Measurements from ENCODE around the gene RNF223.
"Not testable (repeated sequence)": the region's sequence is repeated elsewhere in the genome, so short reads cannot be mapped to it uniquely, and the experiment has no call there.

The RNF223 gene

DNA sequence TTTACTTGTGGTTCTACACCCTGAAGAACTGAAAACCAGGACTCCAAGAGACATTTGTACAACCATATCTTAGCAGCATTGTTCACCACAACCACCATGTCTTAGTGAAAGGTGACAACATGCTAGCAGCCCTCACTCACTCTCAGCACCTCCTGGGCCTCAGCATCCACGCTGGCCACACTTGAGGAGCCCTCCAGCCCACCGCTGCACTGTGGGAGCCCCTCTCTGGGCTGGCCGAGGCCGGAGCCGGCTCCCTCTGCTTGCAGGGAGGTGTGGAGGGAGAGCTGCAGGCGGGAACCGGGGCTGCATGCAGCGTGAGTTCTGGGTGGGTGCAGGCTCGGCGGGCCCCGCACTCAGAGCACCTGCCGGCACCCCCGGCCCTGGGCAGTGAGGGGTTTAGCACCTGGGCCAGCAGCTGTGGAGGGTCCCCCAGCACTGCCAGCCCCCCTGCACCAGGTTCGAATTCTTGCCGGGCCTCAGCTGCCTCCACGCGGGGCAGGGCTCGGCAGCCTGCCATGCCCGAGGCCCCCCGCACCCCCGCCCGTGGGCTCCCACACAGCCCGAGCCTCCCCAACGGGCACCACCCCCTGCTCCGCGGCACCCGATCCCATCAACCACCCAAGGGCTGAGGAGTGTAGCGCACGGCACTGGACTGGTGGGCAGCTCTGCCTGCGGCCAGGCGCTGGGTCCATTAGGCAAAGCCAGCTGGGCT lies 32.6 kb upstream of the RNF223 start:
- no peak for DNase-seq

DNA sequence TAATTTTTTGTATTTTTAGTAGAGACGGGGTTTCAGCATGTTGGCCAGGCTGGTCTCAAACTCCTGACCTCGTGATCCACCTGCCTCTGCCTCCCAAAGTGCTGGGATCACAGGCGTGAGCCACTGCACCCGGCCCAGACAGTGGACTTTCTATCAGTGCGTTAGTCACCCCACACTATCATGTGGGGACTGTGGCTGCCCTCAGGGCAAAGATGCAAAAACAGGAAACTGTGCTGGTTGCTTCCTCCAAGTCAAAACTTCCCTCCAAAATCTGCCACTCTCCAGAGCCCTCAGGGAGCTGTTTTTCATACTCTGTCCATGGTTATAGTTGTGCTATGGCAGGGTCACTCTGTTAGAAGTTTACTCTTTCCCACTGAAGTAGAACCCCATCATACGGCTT lies 30.0 kb upstream of the RNF223 start:
- DNase-seq, result not testable (repeated sequence)

DNA sequence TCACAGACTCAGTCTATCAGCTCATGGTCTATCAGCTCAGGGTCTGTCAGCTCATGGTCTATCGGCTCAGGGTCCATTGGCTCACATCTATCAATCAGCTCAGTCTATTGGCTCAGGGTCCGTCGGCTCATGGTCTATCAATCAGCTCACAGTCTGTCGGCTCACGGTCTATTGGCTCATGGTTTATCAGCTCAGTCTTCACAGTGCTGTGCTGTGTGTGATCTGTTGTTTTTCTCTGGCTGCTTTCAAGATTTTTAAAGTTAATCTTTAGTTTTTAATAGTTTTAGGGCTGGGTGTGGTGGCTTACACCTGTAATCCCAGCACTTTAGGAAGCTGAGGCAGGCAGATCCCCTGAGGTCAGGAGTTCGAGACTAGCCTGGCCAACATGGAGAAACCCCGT lies 27.4 kb upstream of the RNF223 start:
- DNase-seq, result no peak

DNA sequence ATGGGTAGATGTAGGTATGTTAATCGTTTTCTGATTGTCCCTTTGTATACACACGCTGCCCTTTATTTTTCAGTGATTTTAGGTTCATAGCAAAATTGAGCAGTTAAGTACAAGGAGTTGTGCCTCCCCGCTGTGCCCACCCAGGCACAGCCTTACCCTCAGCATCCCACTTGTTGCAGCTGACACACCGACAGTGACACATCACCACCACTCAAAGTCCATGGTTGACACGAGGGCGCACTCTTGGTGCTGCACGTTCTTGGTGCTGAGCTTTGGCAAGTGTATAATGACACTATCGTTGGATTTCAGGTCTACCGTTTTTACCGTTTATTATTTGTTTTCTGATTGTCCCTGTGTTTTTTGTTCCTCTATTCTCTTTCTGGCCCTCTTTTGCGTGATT lies 26.2 kb upstream of the RNF223 start:
- DNase-seq, result no peak

DNA sequence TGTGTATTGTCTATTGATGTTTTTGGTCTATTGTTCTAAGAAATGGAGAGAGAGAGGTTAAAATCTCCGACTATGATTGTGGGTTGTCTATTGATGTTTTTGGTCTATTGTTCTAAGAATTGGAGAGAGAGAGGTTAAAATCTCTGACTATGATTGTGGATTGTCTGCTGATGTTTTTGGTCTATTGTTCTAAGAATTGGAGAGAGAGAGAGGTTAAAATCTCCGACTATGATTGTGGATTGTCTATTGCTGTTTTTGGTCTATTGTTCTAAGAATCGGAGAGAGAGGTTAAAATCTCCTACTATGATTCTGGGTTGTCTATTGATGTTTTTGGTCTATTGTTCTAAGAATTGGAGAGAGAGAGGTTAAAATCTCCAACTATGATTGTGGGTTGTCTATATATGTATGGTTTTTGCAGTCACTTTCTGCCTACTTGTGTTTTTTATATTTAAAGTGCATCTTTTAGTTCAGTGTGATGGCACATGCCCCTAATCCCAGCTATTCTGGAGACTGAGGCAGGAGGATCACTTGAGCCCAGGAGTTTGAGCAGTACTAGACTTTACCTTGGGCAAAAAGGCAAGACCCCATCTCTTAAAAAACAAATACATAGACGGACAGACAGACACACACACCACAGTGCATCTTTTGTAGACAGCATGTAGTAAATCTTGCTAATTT lies 25.5 kb upstream of the RNF223 start:
- DNase-seq, result peak; percentile 21

DNA sequence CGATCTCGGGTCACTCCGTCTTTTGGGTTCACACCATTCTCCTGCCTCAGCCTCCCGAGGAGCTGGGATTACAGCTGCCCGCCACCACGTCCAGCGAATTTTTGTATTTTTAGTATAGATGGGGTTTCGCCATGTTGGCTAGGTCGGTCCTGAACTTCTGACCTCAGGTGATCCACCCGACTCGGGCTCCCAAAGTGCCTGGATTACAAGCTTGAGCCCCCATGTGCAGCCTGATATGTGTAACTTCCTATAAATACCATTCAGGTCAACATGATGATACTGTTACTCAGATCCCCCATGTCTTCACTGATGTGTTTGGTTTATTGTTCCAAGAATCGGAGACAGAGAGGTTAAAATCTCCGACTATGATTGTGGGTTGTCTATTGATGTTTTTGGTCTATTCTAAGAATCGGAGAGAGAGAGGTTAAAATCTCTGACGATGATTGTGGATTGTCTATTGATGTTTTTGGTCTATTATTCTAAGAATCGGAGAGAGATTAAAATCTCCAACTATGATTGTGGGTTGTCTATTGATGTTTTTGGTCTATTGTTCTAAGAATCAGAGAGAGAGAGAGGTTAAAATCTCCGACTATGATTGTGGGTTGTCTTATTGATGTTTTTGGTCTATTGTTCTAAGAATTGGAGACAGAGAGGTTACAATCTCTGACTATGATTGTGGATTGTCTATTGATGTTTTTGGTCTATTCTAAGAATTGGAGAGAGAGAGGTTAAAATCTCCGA lies 24.7 kb upstream of the RNF223 start:
- no peak for DNase-seq

DNA sequence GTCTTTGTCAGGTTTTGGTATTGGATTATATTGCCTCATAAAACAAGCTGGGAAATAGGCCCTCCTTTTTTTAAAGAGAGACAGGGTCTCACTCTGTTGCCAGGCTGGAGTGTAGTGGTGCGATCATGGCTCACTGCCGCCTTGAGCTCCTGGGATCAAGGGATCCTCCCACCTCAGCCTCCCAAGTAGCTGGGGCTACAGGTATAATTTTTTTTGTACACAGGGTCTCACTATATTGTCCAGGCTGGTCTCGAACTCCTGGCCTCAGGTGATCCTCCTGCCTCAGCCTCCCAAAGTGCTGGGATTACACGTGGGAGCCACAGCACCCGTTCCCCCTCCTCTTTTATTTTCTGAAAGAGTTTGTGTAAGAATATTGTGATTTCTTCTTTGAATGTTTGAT lies 22.0 kb upstream of the RNF223 start:
- not testable (repeated sequence) for DNase-seq

DNA sequence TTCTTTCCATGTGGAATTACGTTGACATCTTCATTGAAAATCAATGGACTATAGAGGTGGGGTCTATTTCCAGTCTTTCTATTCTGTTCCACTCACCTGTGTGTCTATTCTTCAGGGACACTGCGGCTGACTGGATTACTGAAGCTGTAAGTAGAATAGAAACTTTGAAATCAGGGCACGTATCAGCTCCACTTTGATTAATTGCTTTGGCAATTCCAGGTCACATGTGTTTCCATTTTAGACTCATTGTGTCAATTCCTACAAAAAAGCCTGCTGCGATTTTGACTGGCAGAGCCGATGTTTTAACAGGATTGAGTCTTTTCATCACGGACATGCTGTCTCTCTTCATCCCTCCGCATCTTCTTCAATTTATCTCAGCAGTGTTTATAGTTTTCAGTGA lies 20.9 kb upstream of the RNF223 start:
- no peak for DNase-seq

DNA sequence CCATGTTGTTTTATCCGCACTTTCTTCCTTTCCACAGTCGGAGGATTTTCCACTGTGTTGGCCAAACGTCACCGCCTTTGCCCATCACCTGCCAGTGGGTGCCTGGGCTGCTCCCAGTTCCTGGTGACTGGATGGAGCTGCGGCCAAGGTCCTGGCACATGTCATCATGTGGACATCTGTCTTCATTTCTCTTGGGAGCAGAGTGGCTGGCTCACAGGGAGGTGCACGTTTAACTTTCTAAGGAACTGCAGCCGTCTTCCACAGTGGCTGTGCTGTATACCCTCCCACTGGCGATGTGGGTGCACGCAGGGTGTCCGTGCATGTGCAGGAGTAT lies 19.5 kb upstream of the RNF223 start:
- DNase-seq, result no peak

DNA sequence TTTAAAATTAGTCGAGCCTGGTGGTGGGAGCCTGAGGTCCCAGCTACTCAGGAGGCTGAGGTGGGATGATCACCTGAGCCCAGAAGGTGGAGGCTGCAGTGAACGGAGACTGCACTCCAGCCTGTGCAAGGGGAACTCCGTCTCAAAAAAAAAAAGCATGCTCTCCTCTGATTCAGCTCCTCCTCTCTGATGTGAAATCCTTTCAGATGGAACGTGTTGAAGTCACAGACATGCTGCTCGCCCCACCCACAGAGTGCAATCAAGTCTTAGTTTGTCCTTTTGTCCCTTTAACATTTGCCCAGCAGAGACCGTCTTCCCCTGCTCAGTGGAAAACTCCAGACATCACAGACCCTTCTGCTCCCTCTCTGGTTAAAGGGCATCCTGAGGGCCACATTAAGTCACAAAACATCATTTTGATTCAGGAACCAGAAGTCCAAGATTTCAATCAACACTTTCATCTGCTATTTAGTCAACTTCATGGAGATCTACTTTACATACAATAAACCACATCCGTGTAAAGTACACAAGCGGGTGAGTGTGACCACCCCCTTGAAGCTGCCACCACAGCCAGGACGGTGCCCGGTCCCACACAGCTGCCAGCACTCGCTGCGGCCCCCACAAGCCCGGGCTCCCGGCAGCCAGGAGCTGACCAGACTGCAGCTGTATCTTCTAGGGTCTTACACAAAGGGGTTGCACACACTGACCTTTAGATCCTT lies 18.9 kb upstream of the RNF223 start:
- no peak for DNase-seq

DNA sequence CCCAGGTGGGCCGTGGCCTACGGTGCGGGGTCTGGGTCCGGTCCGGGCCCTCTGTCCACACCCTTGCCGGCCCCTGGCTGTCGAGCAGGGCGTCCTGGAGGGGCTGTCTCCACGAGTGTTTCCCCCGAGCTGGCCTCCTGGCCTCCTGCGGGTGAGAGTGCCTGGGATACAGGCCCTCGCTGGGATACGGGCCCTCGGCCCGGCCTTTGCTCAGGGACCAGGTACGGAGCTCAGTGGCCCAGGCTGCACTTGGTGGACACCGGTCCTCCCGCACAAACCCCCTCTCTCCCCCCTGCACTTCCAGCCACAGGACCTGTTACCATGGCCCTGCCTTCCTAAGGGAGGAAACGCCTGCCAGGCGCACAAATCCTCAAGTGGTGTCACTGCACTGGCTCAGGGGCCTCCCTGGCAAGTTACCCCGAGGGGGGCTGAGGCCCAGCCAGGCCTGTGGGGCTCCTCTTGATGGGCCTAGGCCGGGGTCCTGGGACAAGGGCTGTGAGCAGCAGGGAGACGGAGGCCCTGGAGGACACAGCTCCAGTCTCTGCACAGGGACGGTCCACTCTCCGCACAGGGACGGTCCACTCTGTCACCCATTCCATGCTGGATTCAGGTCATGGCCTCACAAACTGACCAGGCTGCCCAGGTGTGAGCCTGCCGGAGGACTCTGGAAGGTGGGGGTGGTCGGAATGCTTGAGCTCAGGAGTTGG lies 18.2 kb upstream of the RNF223 start:
- DNase-seq, result no peak

DNA sequence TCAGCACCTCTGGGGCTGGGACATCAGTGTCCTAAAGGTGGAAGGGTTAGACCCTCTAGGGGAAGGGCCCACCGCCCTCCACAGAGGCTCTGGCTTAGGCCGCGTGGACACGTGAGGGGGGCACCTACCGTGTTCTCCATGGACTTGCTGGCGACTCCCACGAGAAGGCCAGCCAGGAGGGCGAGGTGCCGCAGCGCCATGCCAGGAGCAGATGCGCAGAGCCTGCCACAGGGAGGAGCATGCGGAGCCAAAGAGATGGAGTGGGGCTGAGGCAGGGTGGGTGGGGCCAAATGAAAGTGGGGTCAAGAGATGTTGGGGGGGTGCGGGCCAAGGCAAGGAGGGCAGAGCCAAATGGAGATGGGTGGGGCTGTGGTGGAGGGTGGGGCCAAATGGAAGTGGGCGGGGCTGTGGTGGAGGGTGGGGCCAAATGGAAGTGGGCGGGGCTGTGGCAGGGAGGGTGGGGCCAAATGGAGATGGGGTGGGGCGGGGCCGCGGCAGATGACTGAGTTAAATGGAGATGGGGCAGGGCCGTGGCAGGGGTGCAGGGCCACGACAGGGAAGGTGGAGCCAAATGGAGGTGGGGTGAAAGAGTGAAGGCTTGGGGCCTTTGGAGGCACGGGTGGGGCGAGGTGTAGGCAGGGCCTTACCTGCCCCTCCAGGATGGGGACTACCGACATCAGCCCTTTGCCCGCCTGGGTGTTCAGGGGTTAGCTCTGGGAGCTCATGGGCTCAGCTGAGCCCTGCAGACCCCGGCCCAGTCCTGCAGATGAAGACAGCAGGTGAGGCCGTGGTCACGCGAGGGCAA lies 17.4 kb upstream of the RNF223 start:
- DNase-seq, result no peak

DNA sequence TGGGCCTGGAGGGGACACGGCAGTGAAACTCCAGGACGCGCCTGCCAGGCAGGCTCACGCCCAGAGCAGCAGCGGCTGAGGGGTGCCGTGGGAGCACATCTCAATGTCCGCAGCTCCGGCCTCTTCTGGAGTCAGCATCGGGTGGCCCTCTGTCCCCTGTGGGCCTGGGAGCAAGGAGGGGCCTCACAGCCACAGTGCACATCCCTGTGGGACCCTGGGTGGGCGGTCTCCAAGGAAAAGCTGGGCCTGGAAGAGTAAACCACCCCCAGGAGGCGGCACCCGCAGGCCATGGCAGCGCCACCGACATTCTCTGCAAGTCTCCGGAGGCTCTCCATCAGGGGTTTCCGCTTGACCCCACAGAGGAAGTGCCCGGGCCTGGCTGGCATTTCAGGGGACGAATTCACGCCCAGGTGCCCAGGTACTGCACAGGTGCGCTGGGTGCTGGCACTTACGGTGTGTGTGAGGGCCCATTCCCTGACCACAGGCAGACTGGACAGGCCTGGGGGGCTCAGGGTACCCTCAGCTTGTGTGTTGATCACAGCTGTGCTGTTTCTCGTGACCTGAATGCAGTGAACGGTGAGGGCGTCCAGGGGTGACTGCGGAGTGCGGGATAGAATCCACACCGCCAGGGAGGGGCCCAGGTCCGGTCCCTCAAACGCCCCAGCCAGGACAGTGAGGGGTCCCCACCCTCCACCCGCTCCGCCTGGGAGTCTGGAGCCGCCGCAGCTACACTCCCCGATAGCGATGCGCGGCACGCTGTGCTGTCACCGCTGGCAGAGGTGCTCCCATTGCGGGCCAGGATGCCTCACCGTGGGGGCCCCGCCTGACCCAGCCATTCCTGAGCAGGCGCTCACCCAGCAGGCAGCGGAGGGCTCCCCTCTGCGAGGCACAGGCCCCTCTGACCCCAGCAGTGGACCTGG lies 16.6 kb upstream of the RNF223 start:
- no peak for DNase-seq

DNA sequence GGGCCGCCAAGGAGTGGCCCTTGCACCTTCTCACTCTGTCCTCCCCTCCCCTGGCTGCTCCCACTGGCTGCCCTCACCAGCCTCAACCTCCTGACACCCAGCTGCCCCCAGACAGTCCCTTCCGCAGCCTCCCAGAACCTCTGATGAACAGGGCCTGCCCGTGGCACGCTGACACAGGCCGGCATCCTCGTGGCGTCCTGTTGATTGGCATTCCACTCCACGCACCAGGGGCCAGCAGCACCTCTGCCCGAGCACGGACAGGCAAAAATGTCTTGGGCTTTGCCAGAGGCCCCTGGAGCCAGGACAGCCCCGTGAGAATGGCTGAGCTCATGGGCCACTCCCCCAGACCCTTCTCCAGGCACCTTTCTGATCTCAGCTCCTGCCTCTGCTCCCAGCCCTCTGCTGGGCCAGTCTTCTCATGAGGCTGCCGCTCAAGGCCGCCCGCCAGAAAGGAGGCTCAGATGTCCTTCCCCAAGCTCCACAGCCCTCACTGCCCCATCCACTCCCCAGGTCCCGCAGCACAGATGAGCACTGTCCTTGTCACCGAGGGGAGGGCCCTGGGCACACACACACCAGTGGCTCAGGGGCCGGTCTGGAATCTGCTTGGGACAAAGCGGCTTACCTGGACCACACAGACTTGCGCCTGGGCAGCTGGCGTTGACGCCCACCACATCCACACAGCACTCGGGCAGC lies 15.8 kb upstream of the RNF223 start:
- DNase-seq, result no peak

DNA sequence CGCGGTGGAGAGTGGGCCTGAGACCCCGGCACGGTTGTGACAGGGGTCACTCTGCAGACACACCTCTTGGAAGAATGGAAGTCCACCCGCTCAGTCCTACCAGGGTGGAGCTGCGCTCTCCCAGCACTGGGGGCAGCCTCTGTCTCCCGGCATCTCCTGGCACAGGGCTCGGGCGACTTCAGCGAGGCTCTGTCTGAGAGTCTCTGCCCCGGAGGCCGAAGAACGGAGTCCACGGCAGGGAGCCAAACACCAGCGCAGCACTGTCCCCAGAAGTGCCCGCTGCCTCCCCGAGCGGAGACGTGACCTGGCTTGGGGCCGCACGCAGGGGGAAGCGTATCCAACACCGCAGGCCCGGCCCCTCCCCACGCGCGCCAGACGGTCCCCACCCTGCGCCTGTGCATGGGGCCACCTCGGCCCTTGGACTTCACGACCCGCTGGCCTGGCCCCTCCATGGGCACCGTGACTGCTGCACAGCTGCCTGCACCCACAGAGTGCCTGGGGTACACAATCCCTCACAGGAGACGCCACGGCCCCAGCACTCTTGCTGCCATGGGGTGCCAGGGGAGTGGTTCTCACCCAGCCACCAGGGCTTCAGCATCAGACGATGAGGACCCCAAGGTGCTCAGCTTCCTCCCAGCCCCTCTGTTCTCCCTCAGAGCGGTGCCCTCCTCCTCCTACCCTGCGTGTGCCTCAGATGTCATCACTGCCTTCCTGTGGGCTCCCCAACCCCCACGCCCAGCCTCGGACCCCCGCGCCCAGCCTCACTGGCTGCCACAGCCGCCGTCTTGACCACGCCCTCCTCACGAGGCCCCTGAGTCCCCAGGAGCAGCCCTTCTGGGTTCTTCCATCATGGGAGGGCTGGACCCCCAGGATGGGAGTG lies 14.9 kb upstream of the RNF223 start:
- DNase-seq, result no peak

DNA sequence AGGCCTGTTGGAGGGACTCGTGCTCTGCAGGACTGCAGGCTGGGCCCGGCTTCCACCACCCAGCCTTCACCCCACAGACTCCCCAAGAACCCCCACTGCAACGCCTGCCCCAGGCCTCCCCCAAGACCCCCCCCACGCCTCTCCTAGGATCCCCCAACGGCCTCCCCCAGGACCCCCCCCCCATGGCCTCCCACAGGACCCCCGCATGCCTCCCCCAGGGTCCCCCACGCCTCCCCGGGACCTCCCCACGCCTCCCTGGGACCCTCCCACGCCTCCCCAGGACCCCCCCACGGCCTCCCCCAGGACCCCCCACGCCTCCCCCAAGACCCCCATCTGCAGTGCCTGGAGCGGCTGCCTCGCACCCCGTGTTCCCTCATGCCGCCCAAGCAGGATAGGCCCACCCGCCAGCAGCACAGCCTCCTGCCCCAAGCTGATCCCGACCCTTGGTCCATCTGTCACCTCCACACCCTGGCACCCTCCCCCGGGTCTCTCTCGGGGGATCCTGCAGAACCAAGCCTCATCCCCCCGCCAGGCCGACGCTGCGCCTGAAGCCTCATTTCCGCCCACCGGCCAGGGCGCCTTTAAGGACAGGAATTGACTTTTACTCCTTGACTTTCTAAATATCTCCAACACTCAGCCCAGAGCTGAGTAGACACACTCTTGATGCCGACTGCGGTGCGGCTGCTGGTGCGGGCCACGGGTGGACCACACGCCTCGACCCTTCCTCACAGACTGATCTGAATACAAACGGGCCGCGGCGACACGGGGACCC lies 14.1 kb upstream of the RNF223 start:
- DNase-seq, result no peak

DNA sequence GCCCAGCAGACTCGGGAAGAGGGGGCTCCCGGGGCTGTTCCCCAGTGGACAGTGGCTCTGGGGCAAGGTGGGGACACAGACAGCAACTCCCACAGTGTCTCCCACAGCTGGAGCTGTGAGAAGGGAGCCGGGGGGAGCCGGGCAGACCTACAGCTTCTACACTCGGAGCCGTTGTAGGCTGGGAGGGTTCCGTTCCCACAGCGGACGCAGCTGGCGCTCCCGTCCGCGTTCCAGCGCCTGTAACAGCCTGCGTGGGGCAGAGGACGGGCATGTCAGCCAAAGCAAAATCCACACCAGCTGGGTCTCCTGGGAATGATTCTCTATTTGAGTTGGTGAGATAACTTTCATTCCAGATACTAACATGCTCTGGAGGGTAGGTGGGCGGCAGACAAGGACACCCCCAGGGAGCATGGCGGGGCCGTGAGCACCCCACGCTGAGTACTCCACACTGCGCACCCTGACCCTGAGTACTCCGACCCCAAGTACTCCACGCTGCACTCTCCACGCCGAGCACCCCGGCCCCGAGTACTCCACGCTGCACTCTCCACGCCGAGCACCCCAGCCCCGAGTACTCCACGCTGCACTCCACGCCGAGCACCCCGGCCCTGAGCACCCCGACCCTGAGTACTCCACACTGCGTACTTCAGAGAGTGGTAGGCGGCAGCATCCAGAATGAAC lies 13.4 kb upstream of the RNF223 start:
- DNase-seq, result no peak

DNA sequence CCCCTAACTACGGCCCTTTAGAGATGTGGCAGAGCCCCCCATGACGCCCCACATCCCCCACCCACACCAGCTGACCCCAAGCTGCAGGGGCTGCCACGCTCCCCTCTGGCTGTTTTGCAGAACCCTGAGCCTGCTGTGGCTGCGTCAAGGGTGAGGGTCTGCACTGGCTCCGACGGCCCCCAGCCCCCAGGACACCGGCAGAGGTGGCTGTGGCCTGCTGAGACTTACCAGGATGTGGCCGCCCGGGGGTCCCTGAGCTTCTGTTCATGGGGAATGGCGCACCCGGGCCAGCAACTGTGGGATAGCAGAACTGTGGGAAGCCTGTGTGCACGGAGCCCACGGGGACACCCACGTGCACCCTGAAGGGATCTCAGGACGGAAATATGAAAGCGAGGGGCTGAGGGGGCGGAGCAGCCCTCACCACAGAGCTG lies 12.8 kb upstream of the RNF223 start:
- no peak for DNase-seq
